A549 (cell line): ENCODE results near the gene PHF1. TPM values are rescaled to one million over a fixed set of nuclear protein-coding genes. Genes with fewer than 3 reads are reported as not detected.

Experiments used
- ATAC-seq, 2 experiments: fragments of 200-7000 bp in 1 of 2; fragments of >200 bp in 1 of 2; cut with Nextera tagmentation in 1 of 2; cut with Tn5 transposase in 1 of 2; 3 replicates each; pipeline versions ENCODE4 v1.8.0 to v1.9.1; 2018 to 2020; ENCODE audit warnings: mild to moderate bottlenecking in 1 of 2, moderate library complexity in 1 of 2
- CTCF ChIA-PET: fragments of 300-600 bp; sonication (Branson Sonifier 250); formaldehyde crosslinking; extraction: SDS; loops from one replicate; lab custom pipeline; 2021; ENCODE audit warnings: antibody characterized with exemption, inconsistent platforms; lab: Yijun Ruan, JAX
- POLR2A ChIA-PET: fragments of 350-600 bp; formaldehyde crosslinking; extraction: SDS; loops from one replicate; lab custom pipeline; 2021; ENCODE audit warnings: antibody characterized with exemption, inconsistent platforms; lab: Yijun Ruan, JAX
- DNase-seq, 2 experiments: peaks; one replicate each; pipeline versions ENCODE4 v3.0.0 to v3.0.0-alpha.2; 2011 to 2016; ENCODE audit warnings: low read depth in 1 of 2, low spot score in 1 of 2
- FAIRE-seq: peaks from 2 replicates; lab custom pipeline; 2011; peaks lifted over from hg19 to GRCh38; lab: Jason Lieb, UNC
- H3K27ac ChIP-seq, 2 experiments: fragments of >200 bp; sonication (Bioruptor Twin); formaldehyde crosslinking; 3 replicates each; pipeline ENCODE4 v1.5.1; 2016 to 2017
- H3K4me1 ChIP-seq: fragments of >200 bp; sonication (Bioruptor Twin); formaldehyde crosslinking; 3 replicates; pipeline ENCODE4 v1.6.1; 2016
- H3K4me2 ChIP-seq: fragments of >200 bp; sonication (Bioruptor Twin); formaldehyde crosslinking; 3 replicates; pipeline ENCODE4 v1.6.1; 2016
- H3K4me3 ChIP-seq: fragments of >200 bp; sonication (Bioruptor Twin); formaldehyde crosslinking; 3 replicates; pipeline ENCODE4 v1.5.1; 2016
- H3K9me3 ChIP-seq: fragments of >200 bp; sonication (Bioruptor Twin); formaldehyde crosslinking; 3 replicates; pipeline ENCODE4 v1.6.1; 2016
- CHD2 ChIP-seq: fragments of 150-350 bp; IDR thresholded peaks from 2 replicates; pipeline ENCODE4 v1.6.1; 2014; ENCODE audit warnings: low read length; ENCODE audit not compliant: partially characterized antibody
- CHD4 ChIP-seq: fragments of 200-600 bp; sonication (generic); IDR thresholded peaks from 2 replicates; pipeline ENCODE4 v1.6.1; 2016; ENCODE audit warnings: antibody characterized with exemption, mild to moderate bottlenecking, borderline replicate concordance
- HEYL ChIP-seq: fragments of 250-450 bp; sonication (Bioruptor Pico); IDR thresholded peaks from 2 replicates; pipeline ENCODE4 v1.8.0; 2021; ENCODE audit warnings: mild to moderate bottlenecking, moderate library complexity
- HOXB13 ChIP-seq: fragments of 250-450 bp; sonication (Bioruptor Pico); IDR thresholded peaks from 2 replicates; pipeline ENCODE4 v1.5.0; 2020; ENCODE audit warnings: low read depth, mild to moderate bottlenecking, moderate library complexity
- HOXB5 ChIP-seq: fragments of 250-450 bp; sonication (Bioruptor Pico); IDR thresholded peaks from 2 replicates; pipeline ENCODE4 v1.5.0; 2020; ENCODE audit warnings: mild to moderate bottlenecking, moderate library complexity
- JUN ChIP-seq, 2 experiments: fragments of >200 bp; sonication (Bioruptor Twin); formaldehyde crosslinking; IDR thresholded peaks; 2 replicates in 1 of 2; 3 replicates in 1 of 2; pipeline ENCODE4 v1.6.1; 2016 to 2017
- KDM1A ChIP-seq: fragments of 200-600 bp; sonication (generic); IDR thresholded peaks from 2 replicates; pipeline ENCODE4 v1.6.1; 2016; ENCODE audit warnings: low read depth, mild to moderate bottlenecking
- MYC ChIP-seq: IDR thresholded peaks from 2 replicates; pipeline ENCODE4 v1.6.1; 2012; ENCODE audit warnings: mild to moderate bottlenecking, inconsistent platforms, low read length, improper control_type of control experiment, borderline replicate concordance
- NFE2L2 ChIP-seq: fragments of 150-350 bp; conservative IDR thresholded peaks from 2 replicates; pipeline ENCODE4 v1.6.1; 2014; ENCODE audit warnings: low read length
- NPAS2 ChIP-seq: fragments of 250-450 bp; sonication (Bioruptor Pico); IDR thresholded peaks from 2 replicates; pipeline ENCODE4 v1.8.0; 2022; ENCODE audit warnings: mild to moderate bottlenecking, moderate library complexity, borderline replicate concordance
- PHF8 ChIP-seq: fragments of 200-600 bp; sonication (generic); IDR thresholded peaks from 2 replicates; pipeline ENCODE4 v1.6.1; 2016; ENCODE audit warnings: low read depth, mild to moderate bottlenecking, antibody characterized with exemption, moderate library complexity, borderline replicate concordance
- POLR2A ChIP-seq: IDR thresholded peaks from 2 replicates; pipeline ENCODE4 v1.6.1; 2012; ENCODE audit warnings: mild to moderate bottlenecking, low read length
- POLR2AphosphoS2 ChIP-seq: conservative IDR thresholded peaks from 2 replicates; pipeline ENCODE4 v1.6.1; 2012; ENCODE audit warnings: low read length, improper control_type of control experiment, inconsistent platforms
- RARB ChIP-seq: fragments of 250-450 bp; sonication (Bioruptor Pico); IDR thresholded peaks from 2 replicates; pipeline ENCODE4 v1.8.0; 2021; ENCODE audit warnings: mild to moderate bottlenecking, moderate library complexity
- RNF2 ChIP-seq: fragments of 200-600 bp; sonication (generic); IDR thresholded peaks from 2 replicates; pipeline ENCODE4 v1.6.1; 2016; ENCODE audit warnings: low read depth, mild to moderate bottlenecking, antibody characterized with exemption, moderate library complexity, borderline replicate concordance
- SMC3 ChIP-seq: fragments of >200 bp; sonication (Bioruptor Twin); formaldehyde crosslinking; IDR thresholded peaks from 3 replicates; pipeline ENCODE4 v1.6.1; 2018; ENCODE audit warnings: inconsistent platforms
- TP53 ChIP-seq: fragments of 250-450 bp; sonication (Bioruptor Pico); IDR thresholded peaks from 2 replicates; pipeline ENCODE4 v1.5.0; 2021; ENCODE audit warnings: mild to moderate bottlenecking, moderate library complexity
- ZC3H11A ChIP-seq: fragments of 450-650 bp; IDR thresholded peaks from 2 replicates; pipeline ENCODE4 v1.6.1; 2014; ENCODE audit warnings: antibody characterized with exemption, mild to moderate bottlenecking
- ZFP36 ChIP-seq: fragments of 450-650 bp; IDR thresholded peaks from 2 replicates; pipeline ENCODE4 v1.6.1; 2014; ENCODE audit warnings: borderline replicate concordance; ENCODE audit not compliant: partially characterized antibody
- ZSCAN20 ChIP-seq: fragments of 250-450 bp; sonication (Bioruptor Pico); IDR thresholded peaks from 2 replicates; pipeline ENCODE4 v1.8.0; 2022; ENCODE audit warnings: mild to moderate bottlenecking, moderate library complexity
- WGBS: methylation state at CpG from one replicate; pipeline ENCODE4 v1.1.6; 2017; ENCODE audit errors: missing lambda C conversion rate; 5-methylcytosine and 5-hydroxymethylcytosine counted together
- polyA plus RNA-seq, 4 experiments: library from polyadenylated mRNA; depleted of rRNA in 3 of 4; stranded (reverse); fragments of >200 nt; fragmentation: RNase III in 1 of 4; extraction: RNeasy Plus Mini Kit Qiagen cat#74134 plus additional on column Dnase treatment in 1 of 4; gene quantifications; 2 replicates in 3 of 4; 3 replicates in 1 of 4; pipeline ENCODE4 v1.2.3, GENCODE V29; 2011 to 2017
- TF ChIP-seq, protein P1 (sequence below): IDR thresholded peaks from 2 replicates; pipeline ENCODE4 v1.6.1; 2012
- TF ChIP-seq, protein P2 (sequence below): fragments of 200-600 bp; sonication (generic); IDR thresholded peaks from 2 replicates; pipeline ENCODE4 v1.6.1; 2016; ENCODE audit warnings: antibody characterized with exemption, mild to moderate bottlenecking, moderate library complexity
- TF ChIP-seq, protein P3 (sequence below): fragments of 250-450 bp; sonication (Bioruptor Pico); IDR thresholded peaks from 2 replicates; pipeline ENCODE4 v1.5.0; 2020; ENCODE audit warnings: low read depth, mild to moderate bottlenecking, moderate library complexity
- TF ChIP-seq, protein P4 (sequence below): fragments of >200 bp; sonication (Bioruptor Twin); formaldehyde crosslinking; IDR thresholded peaks from 3 replicates; pipeline ENCODE4 v1.5.1; 2016

The PHF1 gene
- polyA plus RNA-seq, 2 of the 4 experiments (the other 2 are of a cell fraction): 14.0 to 21.4 TPM

DNA sequence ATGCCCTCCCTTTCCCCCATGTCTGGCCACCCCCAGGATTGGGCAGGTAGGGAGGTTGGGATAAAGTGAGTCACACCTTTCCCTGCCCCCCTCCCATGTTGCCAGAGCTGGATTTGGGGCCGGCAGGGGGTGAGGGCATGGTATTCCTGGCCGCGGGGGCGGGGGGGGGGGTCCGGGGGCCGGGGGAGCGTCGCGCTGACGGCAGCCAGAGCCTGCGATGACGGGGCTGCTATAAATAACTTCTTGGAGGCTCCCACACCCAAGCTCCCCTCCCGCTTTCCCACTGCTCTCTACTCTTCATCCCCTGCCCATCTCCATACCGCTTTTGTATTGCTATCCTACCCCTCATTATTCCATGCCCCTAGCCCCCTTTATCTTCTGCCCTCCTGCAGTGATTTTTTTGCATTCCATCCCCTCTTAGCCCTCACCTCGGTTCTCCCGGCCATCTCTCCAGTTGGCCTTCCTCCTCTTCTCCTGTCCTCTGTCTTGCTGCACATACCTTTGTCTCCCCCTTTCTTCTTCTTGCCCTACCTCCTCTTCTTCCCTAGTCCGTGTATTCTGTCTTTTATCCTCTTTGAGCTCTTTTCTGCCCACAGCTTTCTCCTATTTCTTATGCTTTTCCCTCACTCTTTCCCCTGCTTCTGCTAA is 22.9 kb downstream of the PHF1 start:
- POLR2A ChIA-PET: no interaction called here
- no peak overlapping the region for H3K4me3 ChIP-seq
- H3K9me3 ChIP-seq: no peaks in the 10 kb centered on the region
- H3K4me2 ChIP-seq: no peak overlapping the region
- no peak overlapping the region for H3K27ac ChIP-seq
- ATAC-seq (no peak), FAIRE-seq (no peak), DNase-seq (no peak)
- 60% methylated on average over 12 of the region's 17 CpGs for whole genome bisulfite sequencing
- CTCF ChIA-PET: interaction anchor here (0.7 to 1.0 kb wide), 2 partner anchors 11 to 34 kb away, joined by 3 read pairs; no protein-coding TSS in a partner anchor
- H3K4me1 ChIP-seq: peaks cover 24% of the 10 kb centered on the region; the same call in 2 of the 3 replicates
- TF ChIP-seq POLR2A (no peak), KDM1A (no peak), PHF8 (no peak), SMC3 (no peak), HOXB13 (CRISPR knock-in tag) (no peak), ZFP36 (no peak), HEYL (CRISPR knock-in tag) (no peak), RNF2 (no peak)
- TF ChIP-seq, protein P1, sequence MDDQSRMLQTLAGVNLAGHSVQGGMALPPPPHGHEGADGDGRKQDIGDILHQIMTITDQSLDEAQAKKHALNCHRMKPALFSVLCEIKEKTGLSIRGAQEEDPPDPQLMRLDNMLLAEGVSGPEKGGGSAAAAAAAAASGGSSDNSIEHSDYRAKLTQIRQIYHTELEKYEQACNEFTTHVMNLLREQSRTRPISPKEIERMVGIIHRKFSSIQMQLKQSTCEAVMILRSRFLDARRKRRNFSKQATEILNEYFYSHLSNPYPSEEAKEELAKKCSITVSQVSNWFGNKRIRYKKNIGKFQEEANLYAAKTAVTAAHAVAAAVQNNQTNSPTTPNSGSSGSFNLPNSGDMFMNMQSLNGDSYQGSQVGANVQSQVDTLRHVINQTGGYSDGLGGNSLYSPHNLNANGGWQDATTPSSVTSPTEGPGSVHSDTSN: no peak
- TF ChIP-seq, protein P2, sequence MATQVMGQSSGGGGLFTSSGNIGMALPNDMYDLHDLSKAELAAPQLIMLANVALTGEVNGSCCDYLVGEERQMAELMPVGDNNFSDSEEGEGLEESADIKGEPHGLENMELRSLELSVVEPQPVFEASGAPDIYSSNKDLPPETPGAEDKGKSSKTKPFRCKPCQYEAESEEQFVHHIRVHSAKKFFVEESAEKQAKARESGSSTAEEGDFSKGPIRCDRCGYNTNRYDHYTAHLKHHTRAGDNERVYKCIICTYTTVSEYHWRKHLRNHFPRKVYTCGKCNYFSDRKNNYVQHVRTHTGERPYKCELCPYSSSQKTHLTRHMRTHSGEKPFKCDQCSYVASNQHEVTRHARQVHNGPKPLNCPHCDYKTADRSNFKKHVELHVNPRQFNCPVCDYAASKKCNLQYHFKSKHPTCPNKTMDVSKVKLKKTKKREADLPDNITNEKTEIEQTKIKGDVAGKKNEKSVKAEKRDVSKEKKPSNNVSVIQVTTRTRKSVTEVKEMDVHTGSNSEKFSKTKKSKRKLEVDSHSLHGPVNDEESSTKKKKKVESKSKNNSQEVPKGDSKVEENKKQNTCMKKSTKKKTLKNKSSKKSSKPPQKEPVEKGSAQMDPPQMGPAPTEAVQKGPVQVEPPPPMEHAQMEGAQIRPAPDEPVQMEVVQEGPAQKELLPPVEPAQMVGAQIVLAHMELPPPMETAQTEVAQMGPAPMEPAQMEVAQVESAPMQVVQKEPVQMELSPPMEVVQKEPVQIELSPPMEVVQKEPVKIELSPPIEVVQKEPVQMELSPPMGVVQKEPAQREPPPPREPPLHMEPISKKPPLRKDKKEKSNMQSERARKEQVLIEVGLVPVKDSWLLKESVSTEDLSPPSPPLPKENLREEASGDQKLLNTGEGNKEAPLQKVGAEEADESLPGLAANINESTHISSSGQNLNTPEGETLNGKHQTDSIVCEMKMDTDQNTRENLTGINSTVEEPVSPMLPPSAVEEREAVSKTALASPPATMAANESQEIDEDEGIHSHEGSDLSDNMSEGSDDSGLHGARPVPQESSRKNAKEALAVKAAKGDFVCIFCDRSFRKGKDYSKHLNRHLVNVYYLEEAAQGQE: no peak

DNA sequence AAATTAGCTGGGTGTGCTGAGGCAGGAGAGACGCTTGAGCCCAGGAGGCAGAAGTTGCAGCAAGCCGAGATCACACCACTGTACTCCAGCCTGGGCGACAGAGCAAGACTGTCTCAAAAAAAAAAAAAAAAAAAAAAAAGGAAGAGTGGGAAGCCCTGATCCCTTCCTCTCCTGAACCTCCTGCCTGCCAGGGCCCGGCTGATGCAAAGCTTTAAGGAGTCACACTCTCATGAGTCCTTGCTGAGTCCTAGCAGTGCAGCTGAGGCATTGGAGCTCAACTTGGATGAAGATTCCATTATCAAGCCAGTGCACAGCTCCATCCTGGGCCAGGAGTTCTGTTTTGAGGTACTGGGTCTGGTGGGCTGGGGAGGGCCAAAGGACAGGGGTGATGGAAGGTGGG is 24.1 kb downstream of the PHF1 start:
- no peak overlapping the region for H3K4me3 ChIP-seq
- H3K4me2 ChIP-seq: no peak overlapping the region
- peaks cover 18% of the 10 kb centered on the region; the same call in 2 of the 3 replicates for H3K4me1 ChIP-seq
- no peak for ATAC-seq
- H3K27ac ChIP-seq: no peak overlapping the region
- 93% methylated on average over 4 of the region's 4 CpGs for WGBS
- POLR2A ChIA-PET: no interaction called here
- H3K9me3 ChIP-seq: no peaks in the 10 kb centered on the region
- DNase-seq: no peak
- no peak for FAIRE-seq
- TF ChIP-seq NPAS2: no peak
- TF ChIP-seq ZC3H11A: no peak
- no peak for TF ChIP-seq CHD4
- TF ChIP-seq POLR2AphosphoS2: no peak
- no peak for TF ChIP-seq NFE2L2
- TF ChIP-seq HOXB5 (CRISPR knock-in tag): no peak
- TF ChIP-seq, protein P3, sequence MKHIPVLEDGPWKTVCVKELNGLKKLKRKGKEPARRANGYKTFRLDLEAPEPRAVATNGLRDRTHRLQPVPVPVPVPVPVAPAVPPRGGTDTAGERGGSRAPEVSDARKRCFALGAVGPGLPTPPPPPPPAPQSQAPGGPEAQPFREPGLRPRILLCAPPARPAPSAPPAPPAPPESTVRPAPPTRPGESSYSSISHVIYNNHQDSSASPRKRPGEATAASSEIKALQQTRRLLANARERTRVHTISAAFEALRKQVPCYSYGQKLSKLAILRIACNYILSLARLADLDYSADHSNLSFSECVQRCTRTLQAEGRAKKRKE: no peak
- no peak for TF ChIP-seq JUN (IDR thresholded peaks at IDR 0.05)
- TF ChIP-seq SMC3: no peak
- no peak for TF ChIP-seq TP53
- no peak for TF ChIP-seq ZSCAN20 (CRISPR knock-in tag)
- no peak for TF ChIP-seq RARB (CRISPR knock-in tag)
- TF ChIP-seq, protein P2: no peak
- TF ChIP-seq CHD2: no peak
- TF ChIP-seq MYC: no peak
- TF ChIP-seq, protein P4, sequence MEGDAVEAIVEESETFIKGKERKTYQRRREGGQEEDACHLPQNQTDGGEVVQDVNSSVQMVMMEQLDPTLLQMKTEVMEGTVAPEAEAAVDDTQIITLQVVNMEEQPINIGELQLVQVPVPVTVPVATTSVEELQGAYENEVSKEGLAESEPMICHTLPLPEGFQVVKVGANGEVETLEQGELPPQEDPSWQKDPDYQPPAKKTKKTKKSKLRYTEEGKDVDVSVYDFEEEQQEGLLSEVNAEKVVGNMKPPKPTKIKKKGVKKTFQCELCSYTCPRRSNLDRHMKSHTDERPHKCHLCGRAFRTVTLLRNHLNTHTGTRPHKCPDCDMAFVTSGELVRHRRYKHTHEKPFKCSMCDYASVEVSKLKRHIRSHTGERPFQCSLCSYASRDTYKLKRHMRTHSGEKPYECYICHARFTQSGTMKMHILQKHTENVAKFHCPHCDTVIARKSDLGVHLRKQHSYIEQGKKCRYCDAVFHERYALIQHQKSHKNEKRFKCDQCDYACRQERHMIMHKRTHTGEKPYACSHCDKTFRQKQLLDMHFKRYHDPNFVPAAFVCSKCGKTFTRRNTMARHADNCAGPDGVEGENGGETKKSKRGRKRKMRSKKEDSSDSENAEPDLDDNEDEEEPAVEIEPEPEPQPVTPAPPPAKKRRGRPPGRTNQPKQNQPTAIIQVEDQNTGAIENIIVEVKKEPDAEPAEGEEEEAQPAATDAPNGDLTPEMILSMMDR: no peak
- TF ChIP-seq, all 56 proteins: peak for 0
- CTCF ChIA-PET: interaction anchor here (0.6 to 3.0 kb wide), 2 partner anchors 9 to 134 kb away, joined by 4 to 11 read pairs; no protein-coding TSS in a partner anchor
